Liver (tissue), 9 donors: ENCODE results near the gene ADAMTS2. TPM values are rescaled to one million over a fixed set of nuclear protein-coding genes. Genes with fewer than 3 reads are reported as not detected.

Experiments used
- DNase-seq: peaks from one replicate; pipeline ENCODE4 v3.0.0-alpha.2; 2017; ENCODE audit warnings: low spot score
- H3K27ac ChIP-seq, 2 donors: one replicate each; pipeline ENCODE4 v1.7.0; 2013; ENCODE audit warnings: inconsistent platforms in 2 of 2, low read length in 2 of 2, control low read depth in 1 of 2, low read depth in 1 of 2, mild to moderate bottlenecking in 1 of 2
- H3K27me3 ChIP-seq, 4 donors: one replicate each; pipeline versions ENCODE4 v1.6.1 to v1.7.0; 2013; ENCODE audit warnings: low read length in 3 of 4, inconsistent platforms in 1 of 4, mild to moderate bottlenecking in 1 of 4, moderate library complexity in 1 of 4; ENCODE audit not compliant: control insufficient read depth in 4 of 4, insufficient read depth in 4 of 4
- H3K36me3 ChIP-seq, 4 donors: one replicate each; pipeline versions ENCODE4 v1.6.1 to v1.7.0; 2013; ENCODE audit warnings: low read length in 3 of 4, mild to moderate bottlenecking in 3 of 4, low read depth in 1 of 4, moderate library complexity in 1 of 4; ENCODE audit not compliant: control insufficient read depth in 4 of 4, insufficient read depth in 3 of 4
- H3K4me1 ChIP-seq, 4 donors: one replicate each; pipeline versions ENCODE4 v1.6.1 to v1.7.0; 2013; ENCODE audit warnings: low read length in 3 of 4, mild to moderate bottlenecking in 3 of 4, moderate library complexity in 1 of 4; ENCODE audit not compliant: control insufficient read depth in 4 of 4, insufficient read depth in 4 of 4
- H3K4me3 ChIP-seq, 3 donors: one replicate each; pipeline versions ENCODE4 v1.6.1 to v1.7.0; 2013; ENCODE audit warnings: low read length in 3 of 3, control low read depth in 1 of 3, low read depth in 1 of 3, mild to moderate bottlenecking in 1 of 3
- H3K9ac ChIP-seq, 2 donors: one replicate each; pipeline ENCODE4 v1.7.0; 2013; ENCODE audit warnings: low read length in 2 of 2, mild to moderate bottlenecking in 2 of 2, moderate library complexity in 2 of 2, control low read depth in 1 of 2, low read depth in 1 of 2
- H3K9me3 ChIP-seq, 4 donors: one replicate each; pipeline versions ENCODE4 v1.6.1 to v1.7.0; 2013; ENCODE audit warnings: low read length in 3 of 4; ENCODE audit not compliant: control insufficient read depth in 4 of 4
- ATF3 ChIP-seq: IDR thresholded peaks from 2 replicates; pipeline ENCODE4 v1.6.1; 2016; ENCODE audit warnings: antibody characterized with exemption
- CTCF ChIP-seq: fragments of 150-350 bp; IDR thresholded peaks from 2 replicates; pipeline ENCODE4 v1.5.1; 2017; ENCODE audit warnings: improper control_type of control experiment, low read depth, low read length; ENCODE audit not compliant: missing input control
- EGR1 ChIP-seq, 2 donors: IDR thresholded peaks; 2 replicates each; pipeline ENCODE4 v1.6.1; 2016 to 2018; ENCODE audit warnings: antibody characterized with exemption in 2 of 2, low read depth in 2 of 2
- FOXA1 ChIP-seq: IDR thresholded peaks from 2 replicates; pipeline ENCODE4 v1.6.1; 2016; ENCODE audit warnings: antibody characterized with exemption
- GABPA ChIP-seq, 2 donors: IDR thresholded peaks in 1 of 2; conservative IDR thresholded peaks in 1 of 2; 2 replicates each; pipeline ENCODE4 v1.6.1; 2016; ENCODE audit warnings: antibody characterized with exemption in 2 of 2, mild to moderate bottlenecking in 1 of 2, moderate library complexity in 1 of 2
- HNF4G ChIP-seq: IDR thresholded peaks from 2 replicates; pipeline ENCODE4 v1.6.1; 2016; ENCODE audit warnings: antibody characterized with exemption
- JUND ChIP-seq, 2 donors: IDR thresholded peaks; 2 replicates each; pipeline ENCODE4 v1.6.1; 2016; ENCODE audit warnings: antibody characterized with exemption in 2 of 2
- NR2F2 ChIP-seq: IDR thresholded peaks from 2 replicates; pipeline ENCODE4 v1.6.1; 2016; ENCODE audit warnings: antibody characterized with exemption
- RXRA ChIP-seq, 2 donors: IDR thresholded peaks; 2 replicates each; pipeline ENCODE4 v1.6.1; 2017 to 2018; ENCODE audit warnings: antibody characterized with exemption in 2 of 2, mild to moderate bottlenecking in 1 of 2
- SP1 ChIP-seq: IDR thresholded peaks from 2 replicates; pipeline ENCODE4 v1.6.1; 2018; ENCODE audit warnings: antibody characterized with exemption, mild to moderate bottlenecking
- TAF1 ChIP-seq: conservative IDR thresholded peaks from 2 replicates; pipeline ENCODE4 v1.6.1; 2016; ENCODE audit warnings: antibody characterized with exemption, mild to moderate bottlenecking
- YY1 ChIP-seq: IDR thresholded peaks from 2 replicates; pipeline ENCODE4 v1.6.1; 2016; ENCODE audit warnings: antibody characterized with exemption, mild to moderate bottlenecking
- WGBS: extraction: QIAGEN DNeasy Blood & Tissue Kit; methylation state at CpG from one replicate; pipeline ENCODE4 v1.1.7; 2013; 5-methylcytosine and 5-hydroxymethylcytosine counted together
- polyA plus RNA-seq, 2 donors: library from polyadenylated mRNA; stranded (reverse) in 1 of 2; unstranded in 1 of 2; fragments of 200-250 nt in 1 of 2; fragments of >200 nt in 1 of 2; fragmentation: Nextera tagmentation in 1 of 2; extraction: Ambion mirVana in 1 of 2; gene quantifications; one replicate each; pipeline versions ENCODE4 v1.2.1 to v1.2.3, GENCODE V29; 2013 to 2015
- total RNA-seq, 2 donors: library from RNA; depleted of rRNA; stranded (reverse); fragments of >200 nt; gene quantifications; one replicate each; pipeline ENCODE4 v1.2.3, GENCODE V29; 2014
- TF ChIP-seq, protein P1 (sequence below): IDR thresholded peaks from 2 replicates; pipeline ENCODE4 v1.6.1; 2016; ENCODE audit warnings: antibody characterized with exemption
- TF ChIP-seq, protein P2 (sequence below): IDR thresholded peaks from 2 replicates; pipeline ENCODE4 v1.6.1; 2016; ENCODE audit warnings: antibody characterized with exemption
- TF ChIP-seq, protein P3 (sequence below): IDR thresholded peaks from 2 replicates; pipeline ENCODE4 v1.6.1; 2016; ENCODE audit warnings: antibody characterized with exemption, mild to moderate bottlenecking
- donor health status: healthy.
- donor health status: healthy.
- donor health status: healthy.
- donor health status: healthy.
- donor health status: healthy.

ADAMTS2 gene
- total and polyA plus RNA-seq, 4 donors, result 2.7 to 24.3 (median 12.0) TPM

GRCh38 chr5:179344431-179345182 lies 654 bp downstream of the ADAMTS2 start:
- Histone ChIP-seq H3K27ac (peak overlapping the region; percentile 70), H3K27me3 (peaks cover 0 to 23% (median 3%) of the 10 kb centered on the region in 4 donors), H3K4me1 (peaks cover 4 to 14% (median 10%) of the 10 kb centered on the region in 4 donors), H3K9me3 (no peaks in the 10 kb centered on the region), H3K36me3 (no peaks in the 10 kb centered on the region), H3K9ac (no peak overlapping the region), H3K4me3 (peak overlapping the region in 2 of 3 donors; percentile 36 to 49)
- 2% methylated on average over 85 of the region's 85 CpGs for WGBS
- TF ChIP-seq YY1, result no peak
- TF ChIP-seq, protein P1, sequence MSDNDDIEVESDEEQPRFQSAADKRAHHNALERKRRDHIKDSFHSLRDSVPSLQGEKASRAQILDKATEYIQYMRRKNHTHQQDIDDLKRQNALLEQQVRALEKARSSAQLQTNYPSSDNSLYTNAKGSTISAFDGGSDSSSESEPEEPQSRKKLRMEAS, result no peak
- no peak for TF ChIP-seq EGR1 (IDR thresholded peaks at IDR 0.05; ENCODE audit: low read depth in 2 of 2)
- TF ChIP-seq GABPA (IDR thresholded peaks at IDR 0.05 in 1 of 2, conservative IDR thresholded peaks at IDR 0.05 in 1 of 2), result no peak
- TF ChIP-seq TAF1, result no peak
- TF ChIP-seq, protein P2, sequence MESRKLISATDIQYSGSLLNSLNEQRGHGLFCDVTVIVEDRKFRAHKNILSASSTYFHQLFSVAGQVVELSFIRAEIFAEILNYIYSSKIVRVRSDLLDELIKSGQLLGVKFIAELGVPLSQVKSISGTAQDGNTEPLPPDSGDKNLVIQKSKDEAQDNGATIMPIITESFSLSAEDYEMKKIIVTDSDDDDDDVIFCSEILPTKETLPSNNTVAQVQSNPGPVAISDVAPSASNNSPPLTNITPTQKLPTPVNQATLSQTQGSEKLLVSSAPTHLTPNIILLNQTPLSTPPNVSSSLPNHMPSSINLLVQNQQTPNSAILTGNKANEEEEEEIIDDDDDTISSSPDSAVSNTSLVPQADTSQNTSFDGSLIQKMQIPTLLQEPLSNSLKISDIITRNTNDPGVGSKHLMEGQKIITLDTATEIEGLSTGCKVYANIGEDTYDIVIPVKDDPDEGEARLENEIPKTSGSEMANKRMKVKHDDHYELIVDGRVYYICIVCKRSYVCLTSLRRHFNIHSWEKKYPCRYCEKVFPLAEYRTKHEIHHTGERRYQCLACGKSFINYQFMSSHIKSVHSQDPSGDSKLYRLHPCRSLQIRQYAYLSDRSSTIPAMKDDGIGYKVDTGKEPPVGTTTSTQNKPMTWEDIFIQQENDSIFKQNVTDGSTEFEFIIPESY, result no peak
- TF ChIP-seq ATF3, result no peak
- no peak for TF ChIP-seq FOXA1
- TF ChIP-seq CTCF, result no peak
- TF ChIP-seq JUND (IDR thresholded peaks at IDR 0.05), result no peak
- DNase-seq, result no peak

- Histone ChIP-seq H3K9me3 (no peaks in the 10 kb centered on the region), H3K9ac (no peak overlapping the region), H3K4me1 (peaks cover 4 to 14% (median 10%) of the 10 kb centered on the region in 4 donors), H3K27ac (peak overlapping the region; percentile 70), H3K36me3 (no peaks in the 10 kb centered on the region), H3K27me3 (peaks cover 0 to 23% (median 3%) of the 10 kb centered on the region in 4 donors), H3K4me3 (peak overlapping the region; percentile 19 to 49 (median 36))
- DNase-seq, result no peak
- WGBS, result 2% methylated on average over 63 of the region's 63 CpGs
- no peak for TF ChIP-seq NR2F2
- no peak for TF ChIP-seq RXRA (IDR thresholded peaks at IDR 0.05)
- TF ChIP-seq HNF4G, result no peak
- no peak for TF ChIP-seq TAF1
- TF ChIP-seq, protein P1, result no peak
- no peak for TF ChIP-seq SP1
- TF ChIP-seq JUND (IDR thresholded peaks at IDR 0.05), result no peak
- no peak for TF ChIP-seq ATF3
- TF ChIP-seq, protein P3, sequence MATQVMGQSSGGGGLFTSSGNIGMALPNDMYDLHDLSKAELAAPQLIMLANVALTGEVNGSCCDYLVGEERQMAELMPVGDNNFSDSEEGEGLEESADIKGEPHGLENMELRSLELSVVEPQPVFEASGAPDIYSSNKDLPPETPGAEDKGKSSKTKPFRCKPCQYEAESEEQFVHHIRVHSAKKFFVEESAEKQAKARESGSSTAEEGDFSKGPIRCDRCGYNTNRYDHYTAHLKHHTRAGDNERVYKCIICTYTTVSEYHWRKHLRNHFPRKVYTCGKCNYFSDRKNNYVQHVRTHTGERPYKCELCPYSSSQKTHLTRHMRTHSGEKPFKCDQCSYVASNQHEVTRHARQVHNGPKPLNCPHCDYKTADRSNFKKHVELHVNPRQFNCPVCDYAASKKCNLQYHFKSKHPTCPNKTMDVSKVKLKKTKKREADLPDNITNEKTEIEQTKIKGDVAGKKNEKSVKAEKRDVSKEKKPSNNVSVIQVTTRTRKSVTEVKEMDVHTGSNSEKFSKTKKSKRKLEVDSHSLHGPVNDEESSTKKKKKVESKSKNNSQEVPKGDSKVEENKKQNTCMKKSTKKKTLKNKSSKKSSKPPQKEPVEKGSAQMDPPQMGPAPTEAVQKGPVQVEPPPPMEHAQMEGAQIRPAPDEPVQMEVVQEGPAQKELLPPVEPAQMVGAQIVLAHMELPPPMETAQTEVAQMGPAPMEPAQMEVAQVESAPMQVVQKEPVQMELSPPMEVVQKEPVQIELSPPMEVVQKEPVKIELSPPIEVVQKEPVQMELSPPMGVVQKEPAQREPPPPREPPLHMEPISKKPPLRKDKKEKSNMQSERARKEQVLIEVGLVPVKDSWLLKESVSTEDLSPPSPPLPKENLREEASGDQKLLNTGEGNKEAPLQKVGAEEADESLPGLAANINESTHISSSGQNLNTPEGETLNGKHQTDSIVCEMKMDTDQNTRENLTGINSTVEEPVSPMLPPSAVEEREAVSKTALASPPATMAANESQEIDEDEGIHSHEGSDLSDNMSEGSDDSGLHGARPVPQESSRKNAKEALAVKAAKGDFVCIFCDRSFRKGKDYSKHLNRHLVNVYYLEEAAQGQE, result no peak
- TF ChIP-seq, protein P2, result no peak
- no peak for TF ChIP-seq FOXA1
- no peak for TF ChIP-seq CTCF
These were observed 1.4 kb downstream of the ADAMTS2 start for GRCh38 chr5:179343719-179344430.
